HG03432 (cell line): ENCODE results near the gene RAB38.

Experiments
- ATAC-seq: cut with Tn5 transposase; IDR thresholded peaks from one replicate; pipeline ENCODE4 v1.9.1; 2021; ENCODE audit warnings: mild to moderate bottlenecking, moderate library complexity; ENCODE audit not compliant: unreplicated experiment

Gene RAB38

GRCh38 chr11:88174709-88175568 lies at the start of gene RAB38:
Gene RAB38 (minus strand): TSS chr11:88175443. CDS start chr11:88175384, 59 bp downstream.
- peak; percentile 66 for ATAC-seq

- no peak for ATAC-seq
Measured at GRCh38 chr11:88213406-88213805, 38.2 kb upstream of the RAB38 start.

- no peak for ATAC-seq
Measured at GRCh38 chr11:88212300-88212699, 37.1 kb upstream of the RAB38 start.

GRCh38 chr11:88208745-88209144 lies 33.5 kb upstream of the RAB38 start:
- ATAC-seq = no peak

- ATAC-seq = peak; percentile 75
Measured at GRCh38 chr11:88206751-88207150, 31.5 kb upstream of the RAB38 start.

GRCh38 chr11:88204353-88204752 lies 29.1 kb upstream of the RAB38 start:
- no peak for ATAC-seq

GRCh38 chr11:88203604-88204003 lies 28.4 kb upstream of the RAB38 start:
- ATAC-seq = no peak

- ATAC-seq = peak; percentile 51
Measured at GRCh38 chr11:88202498-88202897, 27.3 kb upstream of the RAB38 start.

GRCh38 chr11:88196393-88196792 lies 21.1 kb upstream of the RAB38 start:
- no peak for ATAC-seq

GRCh38 chr11:88195908-88196307 lies 20.7 kb upstream of the RAB38 start:
- no peak for ATAC-seq

GRCh38 chr11:88194990-88195389 lies 19.7 kb upstream of the RAB38 start:
- no peak for ATAC-seq

GRCh38 chr11:88193278-88193677 lies 18.0 kb upstream of the RAB38 start:
- peak; percentile 73 for ATAC-seq

GRCh38 chr11:88188932-88189253 lies 13.7 kb upstream of the RAB38 start:
- no peak for ATAC-seq

- ATAC-seq = no peak
Measured at GRCh38 chr11:88188251-88188931, 13.1 kb upstream of the RAB38 start.

GRCh38 chr11:88183233-88183632 lies 8.0 kb upstream of the RAB38 start:
- ATAC-seq = no peak

GRCh38 chr11:88181776-88182175 lies 6.5 kb upstream of the RAB38 start:
- no peak for ATAC-seq

- no peak for ATAC-seq
Measured at GRCh38 chr11:88179971-88180629, 4.9 kb upstream of the RAB38 start.

- ATAC-seq = peak; percentile 69
Measured at GRCh38 chr11:88179141-88179540, 3.9 kb upstream of the RAB38 start.

GRCh38 chr11:88178191-88178590 lies 2.9 kb upstream of the RAB38 start:
- ATAC-seq = no peak

GRCh38 chr11:88175569-88176075 lies 379 bp upstream of the RAB38 start:
- peak; percentile 15 for ATAC-seq

GRCh38 chr11:88173956-88174355 lies 1.3 kb downstream of the RAB38 start:
- ATAC-seq = no peak

- no peak for ATAC-seq
Measured at GRCh38 chr11:88171982-88172381, 3.3 kb downstream of the RAB38 start.
